ENCODE measurements around the gene PIP5KL1. TPM values are rescaled to one million over a fixed set of nuclear protein-coding genes. Genes with fewer than 3 reads are reported as not detected.

The PIP5KL1 gene
- total RNA-seq, 2 donors from 2014 or later, result 0.20 TPM; not detected in 1

DNA sequence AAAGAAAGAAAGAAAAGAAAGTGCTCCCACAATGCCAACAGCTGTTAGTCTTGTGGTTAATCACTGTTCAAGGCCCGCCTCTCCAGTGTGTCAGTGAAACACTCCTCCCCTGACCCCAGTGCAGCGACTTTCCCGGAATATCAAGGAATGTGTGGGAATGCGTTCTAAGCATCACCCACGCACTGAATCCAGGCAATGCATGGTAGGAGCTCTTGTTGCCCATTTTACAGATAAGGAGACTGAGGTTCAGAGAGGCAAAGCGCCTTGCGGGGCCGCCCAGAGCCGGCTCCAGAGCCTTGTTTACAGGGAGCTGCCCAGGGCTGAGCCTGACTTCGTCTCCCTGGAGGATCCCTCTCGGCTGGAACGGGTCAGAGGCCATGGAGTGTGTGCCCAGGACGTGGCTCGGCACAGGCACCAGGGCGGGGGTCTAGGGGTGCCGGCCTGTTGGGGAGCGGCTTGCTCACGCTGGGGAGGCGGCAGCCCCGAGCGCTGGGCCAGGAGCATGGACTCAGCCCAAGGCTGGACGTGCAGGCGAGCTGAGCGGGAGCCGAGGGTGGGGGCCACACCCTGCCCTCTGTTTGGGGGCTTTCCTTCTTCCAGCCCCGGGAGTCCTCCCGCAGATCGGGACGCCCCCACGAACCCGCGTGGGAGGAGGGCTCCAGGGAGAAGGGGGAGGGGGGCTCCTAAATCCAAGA is 32.0 kb downstream of the PIP5KL1 start:
- TF ChIP-seq CTCF (IDR thresholded peaks at IDR 0.05), result no peak
- Histone ChIP-seq H3K4me1 (peaks cover 0 to 43% of the 10 kb centered on the region in 2 donors), H3K36me3 (peaks cover 28% of the 10 kb centered on the region), H3K4me3 (peak overlapping the region; percentile 95 to 99), H3K27ac (peak overlapping the region; percentile 95 to 96), H3K27me3 (no peaks in the 10 kb centered on the region), H3K9me3 (peaks cover 0 to under 1% of the 10 kb centered on the region in 2 donors)
- peak; percentile 80 for DNase-seq (ENCODE audit: low spot score)

GRCh38 chr9:127897193-127897692 is 33.3 kb downstream of the PIP5KL1 start:
- Histone ChIP-seq H3K27ac (peak overlapping the region; percentile 95 to 96), H3K4me3 (peak overlapping the region; percentile 18 to 95), H3K36me3 (peaks cover 41% of the 10 kb centered on the region), H3K4me1 (peaks cover 0 to 37% of the 10 kb centered on the region in 2 donors), H3K27me3 (no peaks in the 10 kb centered on the region), H3K9me3 (peaks cover 0 to 10% of the 10 kb centered on the region in 2 donors)
- peak; percentile 91 for DNase-seq (ENCODE audit: low spot score)
- TF ChIP-seq CTCF (IDR thresholded peaks at IDR 0.05), result peak in 1 of 2 donors; percentile 13

DNA sequence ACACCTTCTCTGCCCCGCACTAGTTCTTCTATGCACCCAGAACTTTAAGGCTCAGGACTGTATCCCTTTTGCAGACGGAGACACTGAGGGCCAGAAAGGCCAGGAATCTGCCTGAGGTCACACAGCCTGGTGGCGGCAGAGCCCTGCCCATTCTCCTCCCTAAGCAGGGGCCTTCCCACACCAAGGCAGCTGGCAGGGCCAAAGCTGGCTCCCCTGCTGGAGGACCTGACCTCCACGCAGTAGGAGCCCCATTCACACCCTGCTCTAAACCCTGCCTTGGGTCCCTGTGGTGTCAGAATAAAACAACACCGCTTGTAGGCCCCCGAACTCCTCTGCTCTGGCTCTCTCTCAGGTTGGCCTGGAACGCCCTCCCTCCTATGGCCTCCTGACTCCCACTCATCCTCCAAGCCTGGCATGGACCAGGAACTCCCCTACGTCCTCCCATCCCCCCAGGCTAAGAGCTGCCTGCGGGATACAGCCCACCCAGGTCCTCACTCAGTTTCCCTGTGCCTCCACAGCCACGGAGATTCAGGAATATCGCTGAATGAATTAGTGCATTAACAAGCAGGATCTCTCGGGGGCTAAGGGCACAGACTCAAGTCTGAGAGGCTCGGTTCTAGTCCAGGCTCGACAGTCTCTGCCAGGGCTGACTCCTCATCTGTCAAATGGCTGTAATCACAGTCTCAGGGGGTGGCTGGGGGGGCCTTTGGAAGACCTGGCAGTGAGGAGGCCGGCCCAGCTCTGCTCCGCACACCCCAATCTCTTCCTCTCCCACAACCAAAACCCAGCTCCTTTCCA is 34.0 kb downstream of the PIP5KL1 start:
- TF ChIP-seq CTCF (IDR thresholded peaks at IDR 0.05), result no peak
- DNase-seq (ENCODE audit: low spot score), result no peak
- H3K27ac ChIP-seq, result peak overlapping the region; percentile 95 to 96
- H3K36me3 ChIP-seq, result peaks cover 44% of the 10 kb centered on the region
- peak overlapping the region; percentile 15 to 95 for H3K4me3 ChIP-seq
- peaks cover 0 to 10% of the 10 kb centered on the region in 2 donors for H3K9me3 ChIP-seq
- H3K4me1 ChIP-seq, result peaks cover 0 to 37% of the 10 kb centered on the region in 2 donors
- no peaks in the 10 kb centered on the region for H3K27me3 ChIP-seq

DNA sequence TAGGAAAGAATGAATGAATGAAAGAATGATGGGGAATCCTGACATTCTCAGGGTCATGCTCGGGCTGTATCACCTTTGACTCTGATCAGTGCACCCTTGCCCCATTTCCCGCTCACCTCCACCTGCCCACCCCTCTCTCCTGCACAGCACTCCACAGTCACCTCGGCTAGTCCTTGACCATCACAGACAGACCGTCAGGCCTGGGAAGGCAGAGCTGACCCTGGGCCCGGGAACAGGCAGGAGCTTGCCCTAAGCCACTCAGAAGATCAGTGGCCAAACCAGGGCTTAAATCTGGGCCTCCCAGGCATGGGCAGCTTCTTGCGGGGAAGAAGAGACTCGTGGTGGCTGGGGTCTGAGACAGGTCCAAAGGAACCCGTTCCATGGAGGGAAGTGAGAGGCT is 34.8 kb downstream of the PIP5KL1 start:
- DNase-seq (ENCODE audit: low spot score), result no peak
- H3K36me3 ChIP-seq, result peaks cover 48% of the 10 kb centered on the region
- no peak overlapping the region for H3K27ac ChIP-seq
- peaks cover 0 to 10% of the 10 kb centered on the region in 2 donors for H3K9me3 ChIP-seq
- H3K27me3 ChIP-seq, result no peaks in the 10 kb centered on the region
- TF ChIP-seq CTCF (IDR thresholded peaks at IDR 0.05), result no peak
- H3K4me3 ChIP-seq, result no peak overlapping the region
- H3K4me1 ChIP-seq, result peaks cover 0 to 37% of the 10 kb centered on the region in 2 donors

DNA sequence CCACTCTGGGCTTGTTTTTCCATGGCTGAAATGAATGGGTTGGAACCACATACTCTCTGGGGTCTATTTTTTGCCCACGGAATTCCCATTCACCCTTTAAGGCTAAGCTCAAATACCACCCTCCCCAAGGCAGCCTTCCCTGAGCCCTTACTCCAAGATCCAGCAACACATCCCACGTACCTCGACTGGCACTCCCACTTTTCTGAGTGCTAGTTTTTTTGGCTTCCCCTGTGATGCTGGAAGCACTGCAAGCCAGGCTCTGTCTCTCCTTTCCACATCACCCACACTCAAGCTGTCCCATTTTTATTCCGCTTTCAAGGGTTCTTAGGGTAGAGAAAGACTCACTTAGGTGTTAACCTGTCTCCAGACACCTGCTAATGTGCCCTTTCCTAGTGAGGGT is 37.2 kb downstream of the PIP5KL1 start:
- no peak for TF ChIP-seq CTCF (IDR thresholded peaks at IDR 0.05)

More for the DNA sequence above, 37.2 kb downstream of the PIP5KL1 start:
- Histone ChIP-seq H3K4me3 (no peak overlapping the region), H3K36me3 (peaks cover 59% of the 10 kb centered on the region), H3K27me3 (no peaks in the 10 kb centered on the region), H3K27ac (no peak overlapping the region), H3K9me3 (peaks cover 0 to 10% of the 10 kb centered on the region in 2 donors), H3K4me1 (peaks cover 0 to 23% of the 10 kb centered on the region in 2 donors)
- no peak for DNase-seq (ENCODE audit: low spot score)
